ENCODE data around the gene ASB16.
A peak's percentile ranks its signal among the peaks of the same experiment; 100 is the strongest.
"Not testable (repeated sequence)": the region's sequence is repeated elsewhere in the genome, so short reads cannot be mapped to it uniquely, and the experiment has no call there.

The ASB16 gene

GRCh38 chr17:44170499-44171201 lies at the start of gene ASB16:
ASB16 (plus strand) TSS chr17:44170704; CDS start chr17:44170790, 86 bp downstream.
- no peak for DNase-seq (ENCODE audit: low read depth in 2 of 2)

GRCh38 chr17:44120851-44121605 lies 49.5 kb upstream of the ASB16 start:
- DNase-seq (ENCODE audit: low read depth in 2 of 2) = no peak

DNA sequence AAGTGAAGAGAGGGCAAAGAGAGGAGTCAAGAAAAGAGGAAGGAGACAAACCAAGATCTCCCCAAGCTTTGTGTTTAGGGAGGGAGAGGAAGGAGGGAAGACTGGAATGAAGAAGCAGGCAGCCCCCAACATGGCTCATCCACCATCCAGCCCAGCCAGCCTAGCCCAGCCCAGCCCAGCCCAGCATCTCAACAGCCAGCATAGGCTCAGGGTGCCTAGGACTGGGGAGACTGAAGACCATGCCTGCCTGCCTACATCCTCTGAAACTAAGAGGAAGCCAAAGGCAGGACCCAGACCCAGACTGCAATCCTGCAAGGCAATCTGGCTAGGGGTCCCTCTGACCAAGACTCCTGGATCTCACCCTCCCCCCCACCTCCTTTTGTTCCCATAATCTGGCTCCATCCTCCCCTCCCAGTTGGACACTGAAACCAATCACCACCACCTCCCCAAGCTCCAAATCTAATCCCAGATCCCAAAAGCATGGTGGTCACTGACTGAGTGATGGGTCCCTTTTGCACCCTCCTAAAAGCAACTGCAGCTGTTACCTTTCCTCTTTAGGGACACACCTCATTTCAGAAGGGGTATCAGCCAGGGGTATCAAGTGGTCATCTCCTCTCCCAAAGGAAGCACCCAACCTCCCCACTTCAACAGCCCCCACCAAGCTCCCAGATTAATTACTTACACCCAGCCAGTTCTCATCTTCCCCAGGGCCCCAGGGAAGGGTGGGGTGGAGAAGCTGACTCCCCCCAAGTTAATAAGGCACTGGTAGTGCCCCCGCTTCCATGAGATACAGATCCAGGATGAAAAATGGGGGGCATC lies 48.3 kb upstream of the ASB16 start:
- DNase-seq (ENCODE audit: low read depth in 2 of 2) = no peak

GRCh38 chr17:44122816-44123355 lies 47.6 kb upstream of the ASB16 start:
- DNase-seq (ENCODE audit: low read depth in 2 of 2) = no peak

DNA sequence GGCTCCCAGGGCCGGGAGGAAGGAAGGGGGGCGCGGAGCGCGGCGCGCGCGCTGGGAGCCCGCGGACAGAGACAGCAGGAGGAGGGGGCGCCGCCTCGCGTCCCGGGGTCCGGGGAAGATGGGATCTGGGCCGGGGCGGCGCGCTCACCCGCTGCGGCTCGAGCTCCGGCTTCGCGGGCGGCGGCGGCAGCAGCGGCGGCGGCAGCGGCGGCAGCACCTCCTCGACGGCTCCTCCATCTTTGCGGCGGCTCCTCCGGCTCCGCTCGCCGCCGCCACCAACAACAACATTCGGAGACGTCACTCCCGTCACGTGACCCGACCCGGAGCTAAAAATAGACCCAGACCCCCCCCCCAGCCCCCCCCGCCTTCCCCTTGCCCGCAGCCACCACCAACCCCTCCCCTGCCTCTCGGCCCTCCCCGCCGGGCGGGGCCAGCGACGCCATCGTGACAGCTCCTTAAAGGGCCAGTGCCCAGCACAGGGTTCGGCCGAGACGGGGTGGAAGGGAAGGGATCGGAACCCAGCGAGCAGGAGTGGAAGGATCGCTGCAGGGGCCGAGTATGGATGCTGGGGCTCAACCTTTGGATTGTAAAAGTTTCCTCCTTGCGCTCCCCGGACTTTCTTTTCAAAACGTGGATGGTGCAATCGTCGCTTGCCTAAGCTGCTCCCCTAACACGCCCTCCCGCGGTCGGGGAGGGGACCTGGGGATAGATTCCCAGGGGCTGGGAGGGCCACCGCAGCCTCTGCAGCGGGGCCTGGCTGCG lies 47.0 kb upstream of the ASB16 start, which contains the start of gene HDAC5:
HDAC5 (minus strand) TSS at position 286 of the 762 bp plus-strand sequence. CDS start 6,126 bp downstream, outside the sequence.
- peak; percentile 92 to 93 for DNase-seq (ENCODE audit: low read depth in 2 of 2)

DNA sequence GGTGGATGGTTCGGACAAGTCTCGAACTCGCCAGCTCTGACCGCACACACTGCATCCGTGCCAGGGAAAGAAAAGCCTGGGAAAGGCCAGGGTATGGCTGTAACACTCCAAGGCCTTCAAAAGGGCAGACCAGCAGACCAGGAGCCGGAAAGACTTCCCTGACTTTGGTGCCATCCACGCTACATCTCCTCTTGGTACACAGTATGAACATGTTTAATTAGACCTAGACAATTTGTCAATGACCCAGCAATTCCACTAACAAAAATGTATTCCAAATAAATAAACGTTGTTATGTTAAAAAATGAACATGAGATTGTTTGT lies 46.4 kb upstream of the ASB16 start:
- no peak for DNase-seq (ENCODE audit: low read depth in 2 of 2)

- DNase-seq (ENCODE audit: low read depth in 2 of 2) = no peak
Observed at GRCh38 chr17:44128383-44128782, 42.1 kb upstream of the ASB16 start.

DNA sequence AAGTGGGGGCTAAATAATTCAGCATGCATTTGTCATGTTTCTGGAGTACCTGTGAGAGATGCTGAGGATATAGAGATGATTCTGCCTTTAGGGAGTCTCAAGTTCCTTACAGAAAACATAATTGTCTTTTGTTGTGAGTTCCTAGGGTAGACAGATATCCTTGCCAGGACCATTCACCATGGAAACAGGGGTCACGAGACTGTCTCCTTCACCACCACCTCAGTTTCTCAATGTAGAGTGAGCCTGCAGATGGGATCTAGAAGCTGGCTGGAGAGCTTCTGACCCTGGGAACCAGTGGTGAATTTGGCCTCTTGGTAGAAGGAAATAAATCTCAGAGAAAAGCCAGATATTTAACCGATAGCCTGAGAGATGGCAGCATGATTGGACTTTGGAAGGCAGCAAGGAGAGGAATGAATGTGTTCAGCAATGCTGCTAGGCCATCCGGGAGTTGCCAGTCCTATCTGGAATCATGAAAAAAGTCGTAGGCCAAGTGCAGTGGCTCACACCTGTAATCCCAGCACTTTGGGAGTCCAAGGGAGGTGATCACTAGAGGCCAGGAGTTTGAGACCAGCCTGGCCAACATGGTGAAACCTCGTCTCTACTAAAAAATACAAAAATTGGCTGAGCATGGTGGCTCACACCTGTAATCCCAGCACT lies 39.7 kb upstream of the ASB16 start:
- DNase-seq (ENCODE audit: low read depth in 2 of 2) = no peak

GRCh38 chr17:44131372-44131771 lies 39.1 kb upstream of the ASB16 start:
- DNase-seq (ENCODE audit: low read depth in 2 of 2) = not testable (repeated sequence)

GRCh38 chr17:44132275-44132821 lies 38.2 kb upstream of the ASB16 start:
- no peak for DNase-seq (ENCODE audit: low read depth in 2 of 2)

DNA sequence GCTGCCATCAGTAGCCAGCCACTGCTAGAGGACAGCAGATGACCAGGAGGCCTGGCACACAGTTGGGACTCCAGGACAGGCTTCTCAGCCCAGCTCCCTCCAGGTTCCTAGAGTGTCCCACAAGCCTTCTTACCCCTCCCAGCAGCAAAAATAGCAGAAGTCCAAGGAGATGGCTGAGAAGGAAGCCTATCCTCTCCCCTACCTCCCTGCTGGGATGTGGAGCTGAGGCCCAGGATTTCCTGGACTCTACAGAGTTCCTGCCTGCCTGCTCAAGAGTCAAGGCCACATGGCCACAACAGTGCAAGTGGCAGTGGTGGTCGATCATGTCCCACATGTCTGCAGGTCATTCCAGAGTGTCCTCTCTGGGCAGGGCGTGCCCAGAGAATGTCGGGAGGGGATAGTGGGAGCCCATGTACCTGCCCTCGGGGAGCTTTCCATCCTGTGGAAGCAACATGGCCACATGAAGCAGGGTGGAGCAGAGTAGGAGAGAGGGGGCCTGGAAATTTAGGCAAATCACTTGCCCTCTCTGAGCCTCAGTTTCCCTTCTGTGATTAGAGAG lies 36.5 kb upstream of the ASB16 start:
- no peak for DNase-seq (ENCODE audit: low read depth in 2 of 2)

GRCh38 chr17:44134752-44135568 lies 35.5 kb upstream of the ASB16 start:
- DNase-seq (ENCODE audit: low read depth in 2 of 2) = no peak

DNA sequence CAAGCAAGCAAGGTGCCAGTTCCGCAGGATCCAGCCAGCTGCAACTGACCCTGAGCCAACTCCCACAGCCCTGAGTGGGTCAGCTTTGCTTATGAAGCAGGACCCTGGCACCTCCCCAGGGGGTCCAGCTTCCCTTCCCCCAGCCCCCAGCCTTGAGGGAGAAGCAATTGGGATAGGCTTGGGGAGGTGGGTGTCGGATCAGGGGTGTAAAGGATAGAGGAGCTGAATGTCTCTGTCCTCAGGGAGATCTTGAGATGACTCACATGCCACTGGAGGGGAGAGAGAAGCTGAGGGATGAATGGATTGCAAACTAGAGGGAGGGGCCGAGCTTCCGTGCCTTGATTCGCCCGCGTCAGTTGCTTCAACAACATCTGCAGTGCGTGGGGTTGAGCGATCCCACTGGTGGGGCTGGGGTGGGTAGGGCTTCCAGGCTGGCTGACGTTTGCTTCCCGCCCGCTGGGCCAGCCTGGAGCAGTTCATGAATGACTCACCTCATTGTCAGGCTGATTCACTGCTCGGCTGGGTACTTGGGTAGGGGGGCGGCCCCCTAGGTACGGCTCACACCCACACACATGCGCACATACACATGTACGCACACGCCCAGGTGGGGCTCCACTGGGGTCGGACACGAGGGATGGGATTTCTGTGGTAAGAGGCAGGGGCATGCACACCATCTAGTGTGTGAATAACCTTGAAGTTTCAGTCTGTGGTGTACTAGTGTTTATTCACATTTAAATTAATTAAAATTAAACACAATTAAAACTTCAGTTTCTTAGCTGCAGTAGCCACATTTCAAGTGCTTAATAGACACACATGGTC lies 32.4 kb upstream of the ASB16 start:
- peak; percentile 66 to 80 for DNase-seq (ENCODE audit: low read depth in 2 of 2)

GRCh38 chr17:44143921-44144320 lies 26.6 kb upstream of the ASB16 start:
- not testable (repeated sequence) for DNase-seq (ENCODE audit: low read depth in 2 of 2)

- DNase-seq (ENCODE audit: low read depth in 2 of 2) = no peak
Observed at GRCh38 chr17:44144966-44145739, 25.4 kb upstream of the ASB16 start.

DNA sequence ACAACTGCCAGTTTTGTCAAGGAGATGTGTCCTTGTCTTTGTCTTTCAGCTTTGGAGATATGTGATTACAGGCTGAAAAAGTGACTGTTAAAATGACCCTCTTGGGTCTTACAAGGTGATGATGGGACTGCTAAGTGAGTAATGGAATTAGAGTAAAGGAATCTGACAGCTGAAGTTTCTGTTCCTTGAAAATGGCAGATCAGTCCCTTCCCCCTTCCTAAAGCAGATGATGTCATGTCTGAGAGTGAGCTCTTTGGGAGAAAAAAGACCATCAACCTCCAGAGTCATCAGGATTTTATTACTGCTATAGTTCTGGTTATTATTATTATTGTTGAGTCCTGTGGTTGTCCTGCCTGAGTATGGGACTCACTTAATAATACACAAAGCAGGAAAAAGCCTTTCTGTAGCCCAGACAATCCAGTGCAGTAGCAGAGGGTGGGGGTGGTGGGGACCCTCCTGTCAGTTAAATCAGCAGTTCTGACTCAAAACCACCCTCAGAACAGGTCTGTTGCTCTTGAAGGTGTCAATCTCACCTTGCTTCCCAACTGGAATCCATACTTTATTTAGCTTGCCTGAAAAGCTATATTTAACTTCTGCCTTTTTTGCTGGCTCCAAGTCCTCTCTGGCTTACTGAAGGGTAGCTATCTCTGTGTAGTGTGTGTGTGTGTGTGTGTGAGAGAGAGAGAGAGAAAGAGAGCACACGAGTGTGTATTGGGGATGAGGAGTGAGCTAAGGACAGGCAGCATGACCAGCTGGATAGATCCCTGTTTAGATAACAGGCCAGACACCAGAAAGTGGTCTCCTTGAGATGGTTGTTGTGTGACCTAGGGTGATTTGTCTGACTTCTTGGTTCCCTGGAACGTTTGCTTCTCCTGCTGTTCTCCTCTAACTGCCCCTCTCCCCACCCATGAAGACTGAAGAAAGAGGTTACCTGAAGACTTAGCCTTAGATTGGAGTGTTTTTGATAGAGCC lies 23.8 kb upstream of the ASB16 start:
- no peak for DNase-seq (ENCODE audit: low read depth in 2 of 2)

Data from stimulated activated CD8-positive, alpha-beta memory T cell treated with anti-CD3 and anti-CD28 coated beads, Interleukin-15, amount 100 ng/mL, for 48 hours (primary cell).